Panc1 (cell line): Measurements from ENCODE around the gene RAPGEF3. TPM values are rescaled to one million over a fixed set of nuclear protein-coding genes. Genes with fewer than 3 reads are reported as not detected.

ENCODE experiments used
- ATAC-seq: fragments of 200-7000 bp; cut with Tn5 transposase; 2 replicates; pipeline ENCODE4 v1.9.1; 2020; ENCODE audit warnings: mild to moderate bottlenecking, moderate library complexity
- BruUV-seq: library from RNA; stranded (reverse); fragments of 400-500 nt; replicated peaks from 2 replicates; lab custom pipeline; 2021; lab: Mats Ljungman, UMichigan
- CTCF ChIA-PET: fragments of 300-600 bp; sonication (Branson Sonifier 250); formaldehyde crosslinking; loops from one replicate; lab custom pipeline; 2022; ENCODE audit warnings: antibody characterized with exemption; lab: Charles Lee
- POLR2A ChIA-PET: fragments of 300-600 bp; sonication (Branson Sonifier 250); formaldehyde crosslinking; loops from one replicate; lab custom pipeline; 2022; ENCODE audit warnings: antibody characterized with exemption; lab: Charles Lee
- DNase-seq: peaks from one replicate; pipeline ENCODE4 v3.0.0-alpha.2; 2010; ENCODE audit warnings: low read depth, low spot score
- H3K27ac ChIP-seq: 2 replicates; pipeline ENCODE4 v1.5.1; 2011; ENCODE audit warnings: mild to moderate bottlenecking, low read length, inconsistent platforms
- H3K27me3 ChIP-seq: fragments of 200-500 bp; sonication (Bioruptor generic); 2 replicates; pipeline ENCODE4 v1.6.0; 2014; ENCODE audit warnings: low read length, inconsistent platforms; ENCODE audit not compliant: control insufficient read depth, insufficient read depth
- H3K36me3 ChIP-seq: fragments of 200-500 bp; sonication (Bioruptor generic); 2 replicates; pipeline ENCODE4 v1.5.1; 2014; ENCODE audit warnings: inconsistent platforms, mild to moderate bottlenecking, low read length, moderate library complexity; ENCODE audit not compliant: control insufficient read depth, insufficient read depth
- H3K4me1 ChIP-seq: 2 replicates; pipeline ENCODE4 v1.5.1; 2011; ENCODE audit warnings: inconsistent platforms, mild to moderate bottlenecking, low read length, moderate library complexity; ENCODE audit not compliant: control insufficient read depth, insufficient read depth
- H3K4me3 ChIP-seq, 2 experiments: 2 replicates each; pipeline ENCODE4 v1.5.1; 2011 to 2012; ENCODE audit warnings: low read depth in 2 of 2, low read length in 2 of 2, mild to moderate bottlenecking in 2 of 2, inconsistent platforms in 1 of 2, moderate library complexity in 1 of 2
- H3K9me3 ChIP-seq: fragments of 200-500 bp; sonication (Bioruptor generic); 2 replicates; pipeline ENCODE4 v1.5.1; 2014; ENCODE audit warnings: low read depth, mild to moderate bottlenecking, inconsistent platforms, low read length, moderate library complexity; ENCODE audit not compliant: control insufficient read depth, insufficient read depth
- CTCF ChIP-seq: fragments of 450-650 bp; IDR thresholded peaks from 2 replicates; pipeline ENCODE4 v1.5.1; 2017; ENCODE audit warnings: mild to moderate bottlenecking
- POLR2AphosphoS5 ChIP-seq: IDR thresholded peaks from 2 replicates; pipeline ENCODE4 v1.6.1; 2012; ENCODE audit warnings: mild to moderate bottlenecking, low read depth, low read length, moderate library complexity
- REST ChIP-seq, 2 experiments: IDR thresholded peaks; 2 replicates each; pipeline ENCODE4 v1.6.1; 2011 to 2012; ENCODE audit warnings: low read depth in 2 of 2, control low read depth in 1 of 2, low read length in 1 of 2, mild to moderate bottlenecking in 1 of 2, moderate library complexity in 1 of 2; ENCODE audit not compliant: insufficient read depth in 1 of 2
- SIN3A ChIP-seq: IDR thresholded peaks from 2 replicates; pipeline ENCODE4 v1.6.1; 2012; ENCODE audit warnings: low read depth, mild to moderate bottlenecking, low read length, moderate library complexity, borderline replicate concordance; ENCODE audit not compliant: insufficient read depth
- TCF7L2 ChIP-seq: IDR thresholded peaks from 2 replicates; pipeline ENCODE4 v1.6.1; 2011; ENCODE audit warnings: mild to moderate bottlenecking, low read depth, low read length, inconsistent platforms
- in situ Hi-C: cut with HindIII; loops from 2 replicates; pipeline ENCODE4 v1.10.0; 2016; ENCODE audit warnings: low sequenced_read_pairs, low pct_unique_long_range_greater_than_20kb
- intact Hi-C: fragments of 100-400 bp; cut with micrococcal nuclease; formaldehyde crosslinking; loops from one replicate; pipeline ENCODE4 v1.10.0; 2022; ENCODE audit not compliant: unreplicated experiment
- total RNA-seq: library from RNA; stranded (reverse); gene quantifications from one replicate; pipeline ENCODE4 v1.2.1, GENCODE V29; 2021; ENCODE audit not compliant: unreplicated experiment

Gene RAPGEF3
- total RNA-seq, 1 experiment from 2014 or later: 5.8 TPM

- BruUV-seq: no TSS peak
- Histone ChIP-seq H3K4me3 (no peak overlapping the region), H3K27ac (no peak overlapping the region), H3K27me3 (no peaks in the 10 kb centered on the region), H3K36me3 (no peaks in the 10 kb centered on the region), H3K4me1 (no peaks in the 10 kb centered on the region; the same call in 1 of the 2 replicates), H3K9me3 (no peaks in the 10 kb centered on the region)
- TF ChIP-seq TCF7L2 (no peak), POLR2AphosphoS5 (no peak), CTCF (no peak), REST (IDR thresholded peaks at IDR 0.05; ENCODE audit: insufficient read depth in 1 of 2, low read depth in 2 of 2, low read length in 1 of 2) (no peak), SIN3A (no peak)
- CTCF ChIA-PET: no interaction called here
- DNase-seq: no peak
- in situ Hi-C loops: no loop called here
- POLR2A ChIA-PET: no interaction called here
- ATAC-seq: no peak
- intact Hi-C loops: no loop called here
Measured at GRCh38 chr12:47746073-47746472, 12.6 kb downstream of the RAPGEF3 start.

DNA sequence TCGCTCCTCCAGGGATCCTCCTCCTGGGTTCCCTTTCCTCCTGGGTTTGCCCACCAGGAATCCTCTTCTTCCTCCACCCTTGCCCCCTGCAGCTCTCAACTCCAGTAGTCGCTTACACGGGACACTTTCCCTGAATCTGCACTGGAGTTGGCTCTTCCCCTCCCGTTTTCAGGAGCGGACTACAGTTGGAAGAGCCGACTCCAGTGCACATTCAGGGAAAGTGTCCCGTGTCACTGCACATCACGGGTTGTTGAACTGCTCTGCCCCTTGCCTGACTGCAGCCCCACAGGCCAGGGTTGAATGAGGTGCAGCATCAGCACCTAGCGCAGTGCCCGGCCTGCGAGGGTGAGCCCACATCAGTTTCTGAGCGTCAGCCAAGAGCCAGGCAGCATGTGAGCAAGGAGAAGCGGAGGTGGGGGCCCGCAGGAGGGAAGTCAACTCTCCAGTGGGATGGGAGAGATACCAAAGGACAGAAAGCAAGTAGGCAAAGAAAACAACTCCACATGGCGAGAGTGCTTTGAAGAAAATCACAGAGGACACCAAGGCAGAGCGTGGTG is 13.1 kb downstream of the RAPGEF3 start:
- ChIA-PET CTCF (interaction anchor here (1.9 to 3.5 kb wide), 2 partner anchors 21 to 93 kb away, joined by 20 to 24 read pairs; no protein-coding TSS in a partner anchor), POLR2A (interaction anchor here (0.5 kb wide), 1 partner anchor 1661 kb away, joined by 5 read pairs; no protein-coding TSS in a partner anchor)
- H3K27me3 ChIP-seq: no peaks in the 10 kb centered on the region
- no peak for ATAC-seq
- H3K4me1 ChIP-seq: no peaks in the 10 kb centered on the region; the same call in 1 of the 2 replicates
- no peak overlapping the region for H3K4me3 ChIP-seq
- intact Hi-C loops: loop anchor here (2.0 kb wide), 1 partner anchor 33 kb away; no protein-coding TSS in a partner anchor
- H3K36me3 ChIP-seq: no peaks in the 10 kb centered on the region
- no TSS peak for BruUV-seq
- H3K27ac ChIP-seq: no peak overlapping the region
- in situ Hi-C loops: no loop called here
- no peak for TF ChIP-seq CTCF
- TF ChIP-seq POLR2AphosphoS5: no peak
- no peak for TF ChIP-seq REST (IDR thresholded peaks at IDR 0.05; ENCODE audit: insufficient read depth in 1 of 2, low read depth in 2 of 2, low read length in 1 of 2)
- TF ChIP-seq SIN3A: no peak
- no peak for TF ChIP-seq TCF7L2
- no peaks in the 10 kb centered on the region for H3K9me3 ChIP-seq
- DNase-seq: no peak
